Measurements from ENCODE around the gene LAMB4. TPM values are rescaled to one million over a fixed set of nuclear protein-coding genes. Genes with fewer than 3 reads are reported as not detected.
A peak's percentile ranks its signal among the peaks of the same experiment; 100 is the strongest.

LAMB4 gene
- total RNA-seq, 1 donor from 2014 or later: 0.17 TPM

DNA sequence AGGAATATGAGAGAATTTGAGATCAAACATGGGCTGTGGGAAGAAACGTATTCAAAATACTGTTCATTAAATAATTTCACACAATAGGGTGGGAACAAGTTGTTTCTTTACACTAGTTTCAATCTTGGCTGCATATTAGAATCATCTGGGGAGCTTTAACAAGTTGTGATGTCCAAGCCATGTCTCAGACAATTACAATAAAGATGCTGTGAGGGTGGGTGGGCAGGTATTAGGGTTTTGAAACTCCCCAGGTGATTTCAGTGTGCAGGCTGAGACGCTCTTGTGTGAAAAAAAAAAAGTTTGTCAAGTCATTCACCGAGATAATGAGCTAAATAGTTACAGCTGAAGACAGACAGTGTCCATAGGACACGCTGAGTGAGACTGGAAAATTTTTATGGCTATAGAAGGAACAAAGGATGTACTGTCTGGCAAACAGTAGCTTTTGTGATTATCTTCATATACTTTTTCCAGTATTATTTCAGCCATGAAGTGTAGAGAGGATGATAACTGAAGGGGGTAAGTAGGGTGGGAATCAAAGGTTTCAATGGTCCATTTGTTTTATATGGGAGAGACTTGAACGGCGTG is 12.6 kb upstream of the LAMB4 start:
- DNase-seq: no peak

GRCh38 chr7:108142180-108142579 is 12.0 kb upstream of the LAMB4 start:
- no peak for DNase-seq

DNA sequence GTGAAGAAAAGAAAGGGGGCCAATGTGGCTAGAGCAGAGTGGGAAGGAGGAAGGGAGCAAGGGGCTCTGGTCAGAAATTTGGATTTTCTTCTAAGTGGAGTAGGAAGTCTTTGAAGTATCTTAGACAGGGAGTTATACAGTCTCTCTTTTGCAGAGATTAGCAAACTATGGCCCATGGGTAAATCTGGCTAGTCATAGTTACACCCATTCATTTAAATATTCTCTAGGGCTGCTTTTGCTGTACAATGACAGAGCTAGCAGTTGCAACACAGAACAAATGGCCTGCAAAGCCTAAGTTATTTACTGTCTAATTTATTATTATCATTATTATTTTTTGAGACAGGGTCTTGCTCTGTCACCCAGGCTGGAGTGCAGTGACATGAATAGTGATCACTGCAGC is 10.5 kb upstream of the LAMB4 start:
- no peak for DNase-seq

- peak; percentile 13 for DNase-seq
Observed at GRCh38 chr7:108138911-108139310, 8.8 kb upstream of the LAMB4 start.

GRCh38 chr7:108137993-108138392 is 7.8 kb upstream of the LAMB4 start:
- DNase-seq: no peak

GRCh38 chr7:108137040-108137439 is 6.9 kb upstream of the LAMB4 start:
- no peak for DNase-seq

DNA sequence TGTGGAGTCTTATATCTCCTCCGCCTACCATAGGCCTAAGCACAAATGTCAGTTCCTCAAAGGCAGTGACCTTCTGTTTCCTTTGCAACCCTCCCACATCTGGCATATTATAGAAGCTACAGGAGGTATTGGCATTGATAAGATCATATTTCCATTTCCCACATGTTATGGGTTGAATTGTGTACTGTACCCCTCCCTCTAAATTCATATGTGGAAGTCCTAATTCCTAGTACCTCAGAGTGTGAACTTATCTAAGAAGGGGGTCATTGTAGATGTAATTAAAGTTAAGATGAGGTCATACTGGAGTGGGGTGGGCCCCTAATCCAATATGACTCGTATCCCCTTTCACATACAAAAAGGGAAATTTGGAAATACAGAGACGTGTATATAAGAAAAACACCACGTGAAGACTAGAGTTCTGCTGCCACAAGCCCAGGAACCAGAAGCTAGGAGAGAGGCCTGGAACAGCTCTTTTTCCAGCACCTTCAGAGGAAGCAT is 6.1 kb upstream of the LAMB4 start:
- DNase-seq: no peak

- no peak for DNase-seq
Observed at GRCh38 chr7:108135446-108136190, 5.5 kb upstream of the LAMB4 start.

DNA sequence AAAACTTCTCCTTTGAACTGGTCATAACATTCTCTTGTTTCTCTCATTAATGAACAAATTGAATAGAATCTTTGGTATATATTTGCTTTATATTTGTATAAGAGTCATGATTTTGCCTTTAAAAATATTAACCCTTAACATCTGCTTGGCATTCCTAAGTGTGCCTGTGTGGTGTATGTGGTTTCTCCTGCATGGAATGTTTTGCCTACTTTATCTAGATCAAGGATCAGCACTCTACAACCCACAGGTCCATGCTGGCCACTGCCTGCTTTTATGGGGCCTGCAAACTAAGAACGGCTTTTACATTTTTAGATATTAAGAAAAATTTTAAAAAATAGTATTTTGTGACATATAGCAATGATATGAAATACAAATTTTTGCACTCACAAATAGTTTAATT is 4.3 kb upstream of the LAMB4 start:
- DNase-seq: no peak

DNA sequence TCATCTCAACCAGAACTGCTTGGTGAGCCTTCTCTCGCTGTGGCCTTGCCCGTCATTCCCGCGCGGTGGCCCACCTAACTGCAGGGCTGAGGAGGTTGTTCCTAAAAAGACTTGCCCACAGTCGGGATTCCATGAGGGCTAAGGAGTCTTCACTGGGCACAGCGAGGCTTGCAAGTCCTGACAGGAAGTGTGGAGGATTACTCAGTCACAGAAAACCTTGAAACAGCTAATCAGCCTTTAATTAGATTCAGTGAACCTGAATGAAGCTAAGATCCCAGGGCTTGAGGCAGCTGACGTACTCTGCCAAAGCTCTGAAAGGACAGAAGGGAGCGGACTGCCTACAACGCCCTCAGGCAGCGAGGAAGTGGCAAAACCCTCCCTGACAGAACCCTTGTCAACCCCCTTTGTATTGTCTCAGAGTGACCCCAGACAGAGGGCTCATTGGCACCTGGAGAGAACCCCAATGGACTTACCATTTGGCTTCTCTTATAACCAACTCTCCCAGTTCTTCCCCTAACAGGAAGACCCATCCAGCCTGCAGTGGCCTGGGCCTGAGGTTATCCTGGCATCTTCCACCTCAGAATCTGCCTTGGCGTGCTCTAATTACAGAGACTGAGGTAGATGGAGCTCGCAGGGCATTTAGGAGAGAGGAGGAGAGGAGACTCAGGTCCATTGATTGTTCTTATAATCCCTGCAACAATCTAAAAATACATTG is 2.5 kb upstream of the LAMB4 start:
- DNase-seq: peak; percentile 47

- no peak for DNase-seq
Observed at GRCh38 chr7:108129018-108129965, 869 bp downstream of the LAMB4 start.

- DNase-seq: no peak
Observed at GRCh38 chr7:108128514-108128913, 1.6 kb downstream of the LAMB4 start.

DNA sequence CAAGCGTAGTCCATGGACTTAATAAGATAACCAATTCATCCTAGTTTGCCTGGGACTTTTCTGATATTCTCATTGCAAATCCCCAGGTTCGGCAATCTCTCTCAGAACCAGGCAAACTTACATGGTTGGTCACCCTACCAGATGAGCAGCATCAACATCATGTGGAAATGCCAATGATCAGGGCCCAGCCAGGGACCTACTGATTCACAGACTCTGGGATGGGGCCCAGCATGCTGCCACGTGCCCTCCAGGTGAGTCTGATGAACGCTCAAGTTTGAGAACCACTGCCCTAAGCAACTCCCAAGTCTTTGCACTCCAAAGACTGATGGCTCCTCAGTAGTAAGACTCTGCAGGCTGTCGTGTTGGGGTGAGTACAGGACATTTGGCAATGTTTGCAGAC is 2.7 kb downstream of the LAMB4 start:
- DNase-seq: no peak

DNA sequence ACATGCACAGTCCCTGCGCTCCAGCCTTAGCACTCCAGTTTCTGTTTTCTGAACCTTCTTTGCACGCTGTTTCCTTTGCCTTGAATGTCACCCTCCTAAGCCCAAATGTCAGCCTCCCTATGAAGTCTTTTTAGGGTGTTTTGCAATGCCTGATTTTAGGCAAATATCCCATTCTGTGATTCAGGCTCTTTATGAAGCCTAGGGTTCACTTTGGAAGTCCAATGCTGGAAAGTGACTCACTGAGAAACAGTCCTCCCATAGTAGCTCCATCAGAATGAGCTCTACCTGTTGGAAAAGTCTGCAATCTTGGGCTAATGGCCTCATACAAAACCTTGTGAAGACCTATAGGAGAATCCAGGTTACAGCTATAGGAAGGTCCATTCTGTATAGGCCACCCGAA is 5.3 kb downstream of the LAMB4 start:
- no peak for DNase-seq

DNA sequence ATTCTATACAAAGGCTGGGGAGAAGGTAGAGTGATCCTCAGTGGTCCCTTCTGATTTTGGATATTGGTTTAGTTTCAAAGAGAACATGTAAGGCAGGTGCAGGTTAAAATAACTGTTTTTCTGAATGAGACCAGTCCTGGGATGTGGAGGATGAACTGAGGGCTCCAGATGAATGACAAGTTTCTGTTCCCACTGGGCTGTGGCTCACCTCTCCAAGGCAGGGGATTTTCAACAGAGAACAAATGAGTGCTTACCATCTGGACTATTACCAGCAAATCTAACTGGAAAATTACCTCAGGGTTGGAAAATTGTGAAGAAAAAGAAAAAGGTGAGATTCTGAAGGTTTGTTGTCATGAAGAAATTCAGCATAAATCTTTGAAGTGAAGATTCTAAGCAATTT is 8.0 kb downstream of the LAMB4 start:
- DNase-seq: no peak

DNA sequence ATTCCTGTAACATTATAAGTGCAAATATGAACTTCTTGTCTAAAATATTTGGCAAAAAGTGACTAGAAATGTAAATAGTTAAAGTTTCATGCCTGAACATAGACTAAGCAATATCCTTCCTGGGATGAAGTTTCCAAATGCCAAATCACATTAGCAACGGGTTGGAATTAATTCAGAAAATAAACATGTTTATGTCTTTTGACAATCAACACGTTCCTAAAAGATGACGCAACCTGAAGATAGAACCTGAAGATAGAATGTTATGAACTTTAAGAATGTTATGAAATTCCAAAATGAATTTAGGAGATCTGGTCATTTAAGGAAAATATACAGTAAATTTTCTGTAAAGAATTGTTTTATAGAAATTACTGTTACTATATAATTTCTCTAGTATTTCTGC is 9.2 kb downstream of the LAMB4 start:
- DNase-seq: no peak

- DNase-seq: no peak
Observed at GRCh38 chr7:108120196-108120595, 10.0 kb downstream of the LAMB4 start.

GRCh38 chr7:108118959-108119358 is 11.2 kb downstream of the LAMB4 start:
- DNase-seq: no peak

- peak; percentile 86 for DNase-seq
Observed at GRCh38 chr7:108114117-108114841, 15.9 kb downstream of the LAMB4 start.

- DNase-seq: no peak
Observed at GRCh38 chr7:108112683-108113082, 17.5 kb downstream of the LAMB4 start.

GRCh38 chr7:108109221-108109908 is 20.8 kb downstream of the LAMB4 start:
- peak; percentile 60 for DNase-seq

Data from dermis blood vessel endothelial cell (primary cell).